HL-60 (cell line): Measurements from ENCODE around the gene GRB10.

Source experiments
- DNase-seq, 2 experiments: peaks; one replicate each; pipeline ENCODE4 v3.0.0-alpha.2; 2010 to 2020; ENCODE audit warnings: low read depth in 1 of 2, low spot score in 1 of 2
- H3K27ac ChIP-seq: fragments of 250-450 bp; sonication (Bioruptor Pico); replicated peaks from 2 replicates; pipeline ENCODE4 v1.5.1; 2020; ENCODE audit warnings: mild to moderate bottlenecking, moderate library complexity
- H3K27me3 ChIP-seq: fragments of 250-450 bp; sonication (Bioruptor Pico); 2 replicates; pipeline ENCODE4 v1.5.1; 2021; ENCODE audit warnings: mild to moderate bottlenecking, moderate library complexity; ENCODE audit not compliant: insufficient read depth, poor library complexity, severe bottlenecking
- H3K4me3 ChIP-seq: replicated peaks from 2 replicates; pipeline ENCODE4 v1.5.1; 2011; ENCODE audit warnings: mild to moderate bottlenecking, control low read depth, low read length; ENCODE audit not compliant: insufficient read depth
- CTCF ChIP-seq: IDR thresholded peaks from one replicate; pipeline ENCODE4 v1.5.1; 2011; ENCODE audit warnings: low read length, control low read depth, inconsistent platforms; ENCODE audit not compliant: insufficient read depth
- GABPA ChIP-seq: IDR thresholded peaks from 2 replicates; pipeline ENCODE4 v1.6.1; 2012; ENCODE audit warnings: low read depth
- POLR2AphosphoS5 ChIP-seq: IDR thresholded peaks from 2 replicates; pipeline ENCODE4 v1.6.1; 2012; ENCODE audit warnings: low read depth
- REST ChIP-seq: IDR thresholded peaks from 2 replicates; pipeline ENCODE4 v1.6.1; 2012; ENCODE audit warnings: low read depth; ENCODE audit not compliant: insufficient replicate concordance
- SPI1 ChIP-seq: IDR thresholded peaks from 2 replicates; pipeline ENCODE4 v1.6.1; 2012; ENCODE audit warnings: low read depth, mild to moderate bottlenecking, borderline replicate concordance

Gene GRB10

GRCh38 chr7:50754684-50755083 lies 28.0 kb downstream of the GRB10 start:
- H3K27me3 ChIP-seq: no peaks in the 10 kb centered on the region
- TF ChIP-seq SPI1 (no peak), REST (no peak), CTCF (no peak), GABPA (no peak), POLR2AphosphoS5 (no peak)
- H3K27ac ChIP-seq: no peak overlapping the region
- DNase-seq: no peak
- H3K4me3 ChIP-seq: no peak overlapping the region

- H3K4me3 ChIP-seq: no peak overlapping the region
- no peaks in the 10 kb centered on the region for H3K27me3 ChIP-seq
- TF ChIP-seq GABPA (no peak), POLR2AphosphoS5 (no peak), SPI1 (no peak), REST (no peak), CTCF (no peak)
- DNase-seq: no peak
- no peak overlapping the region for H3K27ac ChIP-seq
Measured at GRCh38 chr7:50754241-50754640, 28.5 kb downstream of the GRB10 start.

GRCh38 chr7:50752422-50752821 lies 30.3 kb downstream of the GRB10 start:
- no peak for TF ChIP-seq GABPA
- TF ChIP-seq SPI1: no peak
- TF ChIP-seq POLR2AphosphoS5: no peak
- TF ChIP-seq REST: no peak
- no peak for TF ChIP-seq CTCF
- Histone ChIP-seq H3K4me3 (no peak overlapping the region), H3K27ac (no peak overlapping the region), H3K27me3 (no peaks in the 10 kb centered on the region)
- no peak for DNase-seq
